NCI-H2171 treated with DMSO at 0.1 percent for 48 hours (cell line): ENCODE measurements around the gene OR4N5.
A peak's percentile ranks its signal among the peaks of the same experiment; 100 is the strongest.
"Not testable (repeated sequence)": the region's sequence is repeated elsewhere in the genome, so short reads cannot be mapped to it uniquely, and the experiment has no call there.

ENCODE experiments used
- DNase-seq: peaks from one replicate; lab custom pipeline; 2025; lab: John Stamatoyannopoulos, UW

Gene OR4N5, protein sequence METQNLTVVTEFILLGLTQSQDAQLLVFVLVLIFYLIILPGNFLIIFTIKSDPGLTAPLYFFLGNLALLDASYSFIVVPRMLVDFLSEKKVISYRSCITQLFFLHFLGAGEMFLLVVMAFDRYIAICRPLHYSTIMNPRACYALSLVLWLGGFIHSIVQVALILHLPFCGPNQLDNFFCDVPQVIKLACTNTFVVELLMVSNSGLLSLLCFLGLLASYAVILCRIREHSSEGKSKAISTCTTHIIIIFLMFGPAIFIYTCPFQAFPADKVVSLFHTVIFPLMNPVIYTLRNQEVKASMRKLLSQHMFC

DNA sequence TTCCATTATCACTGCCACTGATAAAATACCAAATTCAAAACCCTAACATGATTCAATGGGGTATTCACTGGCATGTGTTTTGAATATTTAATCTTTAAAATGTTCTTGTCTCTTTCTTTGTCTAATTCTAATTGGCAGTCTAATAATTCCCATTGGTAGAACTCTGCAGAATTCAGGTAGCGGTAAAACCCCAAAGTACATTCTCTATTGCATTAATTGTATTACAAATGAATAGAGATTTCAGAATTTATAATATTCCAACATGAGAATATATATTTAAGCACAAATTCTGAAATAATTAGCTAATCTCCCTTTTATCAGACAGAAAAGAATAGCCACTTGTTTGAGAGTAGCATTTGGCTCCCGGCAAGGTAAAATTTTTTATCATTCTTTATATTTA lies at the start of gene OR4N5:
Gene OR4N5 (plus strand): TSS at position 301 of the 400 bp plus-strand sequence. CDS start 4,916 bp downstream, outside the sequence.
- no peak for DNase-seq

DNA sequence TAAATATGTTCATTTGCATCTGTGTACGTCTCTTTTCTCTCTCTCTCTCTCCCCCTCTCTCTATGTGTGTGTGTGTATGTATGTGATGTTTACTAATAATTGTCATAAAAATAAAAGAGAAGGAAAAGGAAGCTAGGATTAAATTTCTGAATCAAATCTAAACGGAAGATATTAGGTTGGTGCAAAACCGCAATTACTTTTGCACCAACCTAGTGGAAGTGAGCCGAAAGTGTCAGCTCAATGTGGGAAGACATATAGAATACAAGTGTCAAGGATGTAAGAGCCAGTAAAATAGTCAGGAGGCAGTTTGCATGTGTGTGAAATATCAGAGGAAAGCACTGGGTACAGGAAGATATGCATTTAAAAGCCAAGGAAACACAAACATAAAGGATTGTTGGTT lies 46.6 kb upstream of the OR4N5 start:
- no peak for DNase-seq

DNA sequence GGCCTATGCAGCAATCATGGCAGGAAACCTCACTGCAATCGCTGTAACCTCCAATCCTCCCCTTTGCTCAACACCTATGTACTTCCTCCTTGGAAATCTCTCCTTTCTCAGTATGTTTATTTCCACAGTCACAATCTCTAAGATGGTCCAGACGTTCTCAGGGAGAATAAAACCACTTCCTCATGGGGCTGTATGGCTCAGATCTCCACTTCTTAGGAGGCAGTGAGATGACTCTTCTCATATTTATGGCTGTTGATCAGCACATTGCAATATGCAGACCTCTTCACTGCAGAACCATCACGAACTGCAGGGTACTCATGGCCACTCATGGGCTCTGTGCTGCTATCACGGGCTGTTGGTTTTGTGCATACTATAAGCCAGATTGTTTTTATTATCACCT lies 45.2 kb upstream of the OR4N5 start:
- no peak for DNase-seq

DNA sequence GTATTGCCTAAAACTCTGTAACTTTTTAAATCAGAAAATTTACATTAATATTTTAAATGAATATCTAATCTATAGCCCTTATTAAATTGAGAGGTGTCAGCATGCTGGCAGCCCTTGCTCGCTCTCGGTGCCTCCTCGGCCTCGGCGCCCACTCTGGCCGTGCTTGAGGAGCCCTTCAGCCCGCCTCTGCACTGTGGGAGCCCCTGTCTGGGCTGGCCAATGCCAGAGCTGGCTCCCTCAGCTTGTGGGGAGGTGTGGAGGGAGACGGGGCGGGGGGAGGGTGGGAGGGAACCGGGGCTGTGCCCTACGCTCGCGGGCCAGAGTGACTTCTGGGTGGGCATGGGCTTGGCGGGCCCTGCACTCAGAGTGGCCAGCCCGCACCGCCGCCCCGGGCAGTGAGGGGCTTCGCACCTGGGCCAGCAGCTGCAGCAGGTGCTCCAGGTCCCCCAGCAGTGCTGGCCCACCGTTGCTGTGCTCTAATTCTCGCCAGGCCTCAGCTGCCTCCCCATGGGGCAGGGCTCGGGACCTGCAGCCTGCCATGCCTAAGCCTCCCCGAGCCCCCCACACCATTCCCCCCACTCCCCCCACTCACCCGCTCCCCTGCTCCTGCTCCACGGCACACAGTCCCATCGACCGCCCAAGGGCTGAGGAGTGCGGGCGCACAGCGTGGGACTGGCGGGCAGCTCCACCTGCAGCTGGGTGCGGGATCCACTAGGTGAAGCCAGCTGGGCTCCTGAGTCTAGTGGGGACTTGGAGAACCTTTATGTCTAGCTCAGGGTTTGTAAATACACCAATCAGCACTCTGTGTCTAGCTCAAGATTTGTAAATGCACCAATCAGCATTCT lies 39.5 kb upstream of the OR4N5 start:
- not testable (repeated sequence) for DNase-seq

DNA sequence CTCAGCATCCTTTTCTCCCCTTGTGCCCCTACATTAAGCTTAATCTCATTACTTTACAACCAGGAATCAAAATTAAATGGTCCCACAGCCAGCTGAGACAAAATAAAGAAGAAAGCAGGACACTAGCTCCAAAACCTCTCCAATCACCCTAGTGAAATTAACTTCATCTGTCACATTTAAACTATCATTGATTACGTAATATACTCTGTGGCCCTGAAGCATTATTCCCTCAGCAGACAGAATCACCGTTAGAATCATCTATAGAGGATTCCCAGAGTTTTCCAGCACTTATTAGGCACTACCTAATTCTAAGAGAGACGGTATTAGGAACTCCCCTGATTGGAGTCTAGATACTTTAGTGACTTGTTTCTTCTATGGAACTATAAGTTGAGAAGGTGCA lies 28.2 kb upstream of the OR4N5 start, which contains the start of gene OR4K17:
Gene OR4K17 (plus strand): TSS at position 302 of the 400 bp plus-strand sequence. CDS start 6,761 bp downstream, outside the sequence.
- no peak for DNase-seq

DNA sequence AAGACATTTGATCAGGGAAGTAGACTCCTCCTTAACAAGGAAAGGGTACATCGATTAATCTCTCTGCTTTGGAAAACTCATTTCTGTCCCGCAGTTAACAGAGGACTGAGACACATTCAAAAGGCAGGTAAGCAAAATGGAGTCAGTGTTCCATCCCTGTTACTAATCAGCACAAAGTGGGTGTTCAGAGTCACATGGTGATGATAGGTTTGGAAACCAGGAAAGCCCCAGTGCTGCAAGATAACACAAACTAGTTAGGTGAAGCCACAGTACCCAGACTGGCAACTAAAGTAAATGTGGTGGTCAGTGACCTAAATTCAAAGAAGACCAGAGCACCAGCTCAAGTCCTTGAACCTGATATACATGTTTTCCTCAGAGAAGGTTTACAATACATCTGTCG lies 26.3 kb upstream of the OR4N5 start:
- DNase-seq: no peak

DNA sequence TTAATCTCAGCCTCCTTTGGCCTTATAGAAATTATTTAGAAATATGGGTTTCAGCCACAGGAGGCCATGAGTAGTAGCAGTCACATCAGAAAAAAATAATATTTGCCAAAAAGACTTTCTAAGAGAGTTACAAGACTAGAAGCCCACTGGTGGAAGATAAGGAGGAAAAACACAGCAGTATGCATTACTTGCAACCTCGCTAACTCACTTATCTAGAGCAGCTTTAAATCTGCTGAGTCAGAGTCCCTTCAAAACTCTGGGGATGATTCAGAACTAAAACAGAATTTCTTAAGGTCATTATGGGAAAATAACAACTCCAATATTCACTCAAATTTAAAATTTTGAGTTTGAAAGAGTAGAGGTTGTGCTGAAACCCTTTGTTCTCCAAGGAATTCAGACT lies 21.9 kb upstream of the OR4N5 start:
- DNase-seq: no peak

DNA sequence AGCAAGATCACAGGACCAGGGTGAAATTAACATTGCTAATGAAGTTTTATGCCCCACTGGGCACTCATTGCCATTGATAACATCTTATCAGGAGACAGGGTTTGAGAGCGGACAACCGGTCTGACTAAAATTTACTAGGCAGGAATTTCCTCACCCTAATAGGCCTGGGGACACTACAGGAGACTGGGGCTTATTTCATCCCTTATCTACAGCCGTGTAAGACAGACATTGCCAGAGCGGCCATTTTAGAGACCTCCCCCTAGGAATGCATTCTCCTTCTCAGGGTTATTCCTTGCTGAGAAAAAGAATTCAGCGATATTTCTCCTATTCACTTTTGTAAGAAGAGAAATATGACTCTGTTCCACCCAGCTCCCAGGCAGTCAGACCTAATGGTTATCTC lies 19.8 kb upstream of the OR4N5 start:
- DNase-seq: peak; percentile 22

DNA sequence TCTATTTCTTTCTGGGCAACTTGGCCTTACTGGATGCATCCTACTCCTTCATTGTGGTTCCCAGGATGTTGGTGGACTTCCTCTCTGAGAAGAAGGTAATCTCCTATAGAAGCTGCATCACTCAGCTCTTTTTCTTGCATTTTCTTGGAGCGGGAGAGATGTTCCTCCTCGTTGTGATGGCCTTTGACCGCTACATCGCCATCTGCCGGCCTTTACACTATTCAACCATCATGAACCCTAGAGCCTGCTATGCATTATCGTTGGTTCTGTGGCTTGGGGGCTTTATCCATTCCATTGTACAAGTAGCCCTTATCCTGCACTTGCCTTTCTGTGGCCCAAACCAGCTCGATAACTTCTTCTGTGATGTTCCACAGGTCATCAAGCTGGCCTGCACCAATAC lies 5.3 kb downstream of the OR4N5 start:
- no peak for DNase-seq

DNA sequence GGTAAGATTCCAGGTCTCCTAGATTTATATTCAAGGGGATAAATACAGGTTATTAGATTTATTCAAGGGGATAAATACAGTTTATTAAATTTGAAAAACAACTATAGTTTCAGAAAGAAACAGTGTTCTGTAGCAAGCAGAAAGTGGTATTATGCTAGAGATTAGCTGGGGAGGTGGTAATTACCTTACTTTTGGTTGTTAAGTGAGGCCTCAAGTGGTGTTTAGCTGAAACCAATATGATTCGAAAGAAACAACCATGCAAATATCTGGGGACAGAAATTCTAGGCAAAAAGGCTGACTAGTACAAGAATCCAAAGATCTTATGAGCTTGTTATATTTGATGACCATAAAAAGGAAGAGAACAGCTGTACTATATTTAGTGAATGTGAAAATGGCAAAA lies 6.2 kb downstream of the OR4N5 start:
- DNase-seq: no peak

DNA sequence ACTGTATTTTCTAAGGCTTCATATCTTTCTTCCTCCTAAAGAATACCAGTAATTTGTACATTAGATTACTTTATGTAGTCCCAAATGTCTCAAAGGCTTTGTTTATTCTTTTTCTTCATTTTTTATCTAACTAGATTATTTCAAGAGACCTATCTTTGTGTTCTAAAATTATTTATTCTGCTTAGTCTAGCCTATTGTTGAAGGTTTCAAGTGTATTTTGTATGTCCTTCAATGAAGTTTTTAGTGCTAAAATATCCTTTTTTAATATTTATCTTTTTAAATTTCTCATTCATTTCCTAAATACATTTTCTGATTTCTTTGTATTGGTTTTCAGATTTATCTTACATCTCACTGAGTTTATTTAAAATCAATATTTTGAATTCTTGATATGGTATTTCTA lies 25.8 kb downstream of the OR4N5 start:
- no peak for DNase-seq

DNA sequence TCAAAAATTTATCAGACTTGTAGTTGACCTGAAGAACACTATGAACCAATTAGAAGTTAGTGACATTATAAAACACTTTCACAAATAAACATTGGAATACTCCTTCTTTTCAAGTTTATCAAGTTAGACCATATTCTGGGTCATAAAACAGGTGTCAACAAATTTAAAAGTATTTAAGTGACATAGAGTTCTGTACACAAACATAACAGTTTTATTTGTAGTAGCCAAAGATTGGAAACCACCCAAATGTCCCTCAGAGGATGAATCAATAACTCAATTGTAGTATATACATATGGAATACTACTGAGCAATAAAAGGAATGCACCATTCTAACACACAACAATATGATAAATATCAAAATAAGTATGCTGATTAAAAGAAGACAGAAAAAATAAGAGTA lies 28.5 kb downstream of the OR4N5 start:
- no peak for DNase-seq

DNA sequence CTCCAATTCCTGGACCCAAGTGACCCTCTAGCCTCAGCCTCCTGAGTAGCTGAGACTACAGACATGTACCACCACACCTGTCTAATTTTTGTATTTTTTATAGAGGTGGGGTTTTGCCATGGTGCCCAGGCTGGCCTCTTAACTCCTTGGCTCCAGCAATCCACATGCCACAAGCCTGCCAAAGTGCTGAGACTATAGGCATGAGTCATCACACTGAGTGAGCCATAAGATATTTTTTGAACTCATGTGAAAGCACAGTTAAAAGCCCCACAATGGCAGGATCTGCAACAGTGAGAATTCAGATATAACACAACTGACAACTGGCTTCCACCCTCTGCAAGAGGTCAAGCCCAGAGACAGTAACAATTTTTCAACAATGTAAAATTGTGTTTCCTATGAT lies 31.2 kb downstream of the OR4N5 start:
- DNase-seq: not testable (repeated sequence)

DNA sequence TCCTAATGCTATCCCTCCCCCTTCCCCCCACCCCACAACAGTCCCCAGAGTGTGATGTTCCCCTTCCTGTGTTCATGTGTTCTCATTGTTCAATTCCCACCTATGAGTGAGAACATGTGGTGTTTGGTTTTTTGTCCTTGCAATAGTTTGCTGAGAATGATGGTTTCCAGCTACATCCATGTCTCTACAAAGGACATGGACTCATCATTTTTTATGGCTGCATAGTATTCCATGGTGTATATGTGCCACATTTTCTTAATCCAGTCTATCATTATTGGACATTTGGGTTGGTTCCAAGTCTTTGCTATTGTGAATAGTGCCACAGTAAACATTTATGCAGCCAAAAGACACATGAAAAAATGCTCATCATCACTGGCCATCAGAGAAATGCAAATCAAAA lies 35.6 kb downstream of the OR4N5 start:
- DNase-seq: not testable (repeated sequence)

DNA sequence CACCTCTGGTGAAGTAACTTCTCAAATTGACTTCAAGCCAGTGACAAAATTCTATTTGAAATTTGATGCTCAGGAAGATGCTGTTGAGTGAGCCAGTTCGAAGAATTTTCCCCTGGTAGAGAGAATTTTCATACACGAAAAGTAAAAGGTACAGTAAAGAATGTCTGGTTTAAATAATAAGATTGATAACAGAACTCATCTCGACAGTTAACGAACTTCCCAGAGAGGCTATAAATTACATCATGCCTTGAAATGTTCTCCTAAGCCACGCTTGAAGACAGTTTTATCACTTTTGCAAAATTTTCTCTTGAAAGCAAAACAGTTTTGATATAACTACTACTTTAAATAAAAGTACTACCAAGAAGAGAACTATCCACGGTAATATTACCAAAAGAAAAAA lies 37.7 kb downstream of the OR4N5 start:
- DNase-seq: no peak

DNA sequence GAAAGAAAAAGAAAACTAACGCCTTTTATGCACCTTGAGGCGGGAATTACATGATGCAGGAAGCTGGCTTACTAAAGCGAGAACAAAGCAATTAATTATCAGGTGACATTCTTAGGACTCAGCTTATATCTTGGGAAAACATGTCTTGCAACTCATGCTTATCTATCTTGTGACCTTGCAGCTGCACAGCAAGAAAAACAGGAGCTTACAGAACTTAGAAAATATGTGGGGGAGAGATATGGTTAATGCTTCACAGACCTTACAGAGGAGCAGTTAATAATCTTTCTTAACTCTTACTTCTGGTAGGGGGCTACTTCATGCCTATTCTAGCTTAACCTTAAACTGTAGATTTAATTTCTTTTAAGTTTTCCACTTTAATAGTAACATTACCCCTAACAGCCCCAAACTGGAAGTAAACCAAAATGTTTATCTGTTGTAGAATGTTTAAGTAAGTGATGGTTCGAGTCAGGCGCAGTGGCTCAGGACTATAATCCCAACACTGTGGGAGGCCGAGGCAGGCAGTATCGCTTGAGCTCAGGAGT lies 38.9 kb downstream of the OR4N5 start:
- no peak for DNase-seq

DNA sequence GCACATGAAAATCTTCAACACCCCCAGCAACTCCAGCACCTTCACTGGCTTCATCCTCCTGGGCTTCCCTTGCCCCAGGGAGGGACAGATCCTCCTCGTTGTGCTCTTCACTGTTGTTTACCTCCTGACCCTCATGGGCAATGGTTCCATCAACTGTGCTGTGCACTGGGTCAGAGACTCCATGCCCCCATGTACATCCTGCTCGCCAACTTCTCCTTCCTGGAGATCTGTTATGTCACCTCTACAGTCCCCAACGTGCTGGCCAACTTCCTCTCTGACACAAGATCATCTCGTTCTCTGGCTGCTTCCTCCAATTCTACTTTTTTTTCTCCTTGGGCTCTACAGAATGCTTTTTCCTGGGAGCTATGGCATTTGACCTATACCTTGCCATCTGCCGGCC lies 40.6 kb downstream of the OR4N5 start:
- no peak for DNase-seq

DNA sequence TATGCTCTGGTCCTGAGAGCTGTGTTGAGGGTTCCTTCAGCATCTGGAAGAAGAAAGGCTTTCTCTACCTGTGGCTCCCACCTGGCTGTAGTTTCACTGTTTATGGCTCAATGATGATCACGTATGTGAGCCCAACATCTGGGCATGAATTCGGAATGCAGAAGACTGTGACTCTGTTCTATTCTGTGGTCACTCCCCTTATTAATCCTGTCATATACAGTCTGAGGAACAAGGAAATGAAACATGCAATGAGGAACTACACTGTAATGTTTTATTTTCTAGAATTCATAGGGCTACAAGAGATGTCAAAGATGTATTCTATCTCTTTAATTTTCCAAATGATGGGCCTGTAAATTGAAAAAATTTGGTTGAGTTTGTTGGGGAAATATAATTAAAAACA lies 41.3 kb downstream of the OR4N5 start:
- no peak for DNase-seq

DNA sequence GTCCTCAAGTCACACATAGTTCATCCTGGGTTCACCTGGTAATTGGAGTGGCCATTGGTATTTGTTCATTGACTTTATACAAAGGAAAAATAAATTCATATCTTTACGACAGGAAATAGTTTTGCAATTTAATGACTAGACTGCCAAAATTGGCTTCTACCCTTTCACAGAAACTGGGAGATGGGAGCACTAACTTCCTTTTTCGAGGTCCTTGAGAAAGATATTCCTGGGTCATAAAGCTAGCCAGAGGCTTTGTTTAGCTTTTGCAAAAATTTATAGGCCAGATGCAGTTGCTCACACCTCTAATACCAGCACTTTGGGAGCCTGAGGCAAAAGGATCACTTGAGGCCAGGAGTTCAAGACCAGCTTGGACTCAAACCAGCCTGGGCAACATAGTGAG lies 41.9 kb downstream of the OR4N5 start:
- DNase-seq: no peak

DNA sequence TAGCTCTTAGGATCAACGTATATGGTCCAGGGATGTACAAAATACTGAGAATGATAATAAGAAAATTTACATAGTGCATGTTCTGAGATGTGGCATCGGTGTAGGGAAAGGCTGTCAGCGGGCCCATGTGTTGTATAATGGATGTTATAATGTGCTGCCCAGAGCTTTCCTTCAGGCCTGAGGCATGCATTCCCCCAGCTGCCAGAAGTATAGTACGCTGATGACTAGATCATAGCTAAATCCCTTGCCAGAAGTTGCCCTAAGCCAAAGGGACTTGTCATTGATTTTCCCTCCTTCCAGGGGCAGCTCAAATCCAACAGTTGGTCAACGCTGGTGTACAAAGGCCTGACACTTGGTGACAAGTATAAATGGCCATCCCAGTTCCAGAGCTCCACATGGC lies 45.6 kb downstream of the OR4N5 start:
- no peak for DNase-seq

DNA sequence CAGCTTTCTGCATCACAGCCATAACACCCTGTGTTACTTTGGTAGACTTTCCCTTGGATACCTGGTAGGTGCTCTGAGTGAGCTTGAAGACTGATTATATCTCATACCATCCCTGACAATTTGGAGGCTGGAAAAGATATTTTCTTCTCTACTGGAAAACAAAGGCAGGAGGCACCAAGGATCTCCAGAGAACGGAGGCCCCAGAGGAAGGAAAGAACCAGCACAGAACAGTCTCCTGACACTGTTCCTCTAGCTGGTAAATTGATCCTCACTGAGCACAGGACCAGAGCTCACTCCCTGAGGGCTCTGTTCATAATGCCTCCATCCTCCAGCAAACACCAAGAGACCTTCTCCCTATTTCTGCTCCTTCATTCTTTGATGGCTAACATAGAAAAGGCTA lies 52.0 kb downstream of the OR4N5 start, which contains the start of gene OR11G2:
Gene OR11G2 (plus strand): TSS at position 301 of the 400 bp plus-strand sequence. CDS start 6,542 bp downstream, outside the sequence.
- no peak for DNase-seq

DNA sequence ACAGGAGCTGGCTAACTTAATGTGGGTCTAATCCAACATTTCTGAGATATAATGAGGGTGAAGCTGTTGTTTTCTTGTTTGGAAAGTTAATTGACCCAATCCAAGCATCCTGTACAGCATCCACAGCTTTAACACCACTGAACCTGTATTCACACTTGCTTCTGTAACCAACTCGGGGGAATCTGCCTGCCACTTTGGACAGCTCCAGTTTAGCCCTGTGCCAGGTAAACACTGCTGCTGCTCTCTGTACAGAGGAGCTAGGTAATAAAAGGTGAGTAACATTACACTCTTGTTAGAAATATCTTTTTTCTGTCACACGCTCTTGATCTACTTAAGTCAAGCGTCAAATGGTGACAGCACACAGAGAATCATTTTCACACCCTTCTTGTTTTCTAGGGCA lies 52.8 kb downstream of the OR4N5 start:
- no peak for DNase-seq

DNA sequence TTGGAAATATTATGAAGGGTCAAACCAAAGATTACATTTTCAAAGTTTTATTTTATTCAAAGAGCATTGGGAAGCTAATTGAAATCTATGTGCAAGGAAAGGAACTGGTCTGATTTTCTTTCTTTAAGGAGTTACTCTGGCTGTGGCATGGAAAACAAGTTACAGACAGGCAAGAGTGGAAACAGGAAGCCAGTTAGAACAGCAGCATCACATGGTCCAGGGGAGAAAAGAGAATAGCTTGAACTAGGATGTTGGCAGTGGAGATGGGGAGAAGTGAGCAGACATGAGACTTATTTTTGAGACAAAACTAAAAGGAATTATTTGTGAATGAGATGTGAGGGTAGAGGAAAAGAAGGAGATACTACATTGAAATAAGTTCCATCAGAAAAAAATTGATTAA lies 55.5 kb downstream of the OR4N5 start:
- no peak for DNase-seq
